ENCODE results near the gene C3orf85.

The C3orf85 gene

DNA sequence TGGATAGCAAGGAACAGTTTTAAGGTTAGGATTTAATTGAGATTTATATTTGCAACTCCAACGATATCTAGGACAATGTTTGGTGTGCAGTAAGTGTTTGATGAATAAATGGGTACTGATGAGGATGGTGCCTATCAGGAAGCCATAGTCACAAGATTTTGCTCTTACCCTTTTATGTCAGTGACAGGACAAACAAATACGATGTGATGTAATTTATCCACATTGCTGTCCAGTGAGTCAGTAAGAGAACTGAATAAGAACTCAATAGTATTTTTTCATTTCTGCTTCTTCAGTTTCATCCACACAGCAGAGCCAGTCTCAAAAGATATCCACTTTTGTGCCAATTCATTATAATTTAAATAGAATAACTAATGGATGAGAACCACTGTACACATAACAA, 18.5 kb downstream of the C3orf85 start:
- no peak for FAIRE-seq

DNA sequence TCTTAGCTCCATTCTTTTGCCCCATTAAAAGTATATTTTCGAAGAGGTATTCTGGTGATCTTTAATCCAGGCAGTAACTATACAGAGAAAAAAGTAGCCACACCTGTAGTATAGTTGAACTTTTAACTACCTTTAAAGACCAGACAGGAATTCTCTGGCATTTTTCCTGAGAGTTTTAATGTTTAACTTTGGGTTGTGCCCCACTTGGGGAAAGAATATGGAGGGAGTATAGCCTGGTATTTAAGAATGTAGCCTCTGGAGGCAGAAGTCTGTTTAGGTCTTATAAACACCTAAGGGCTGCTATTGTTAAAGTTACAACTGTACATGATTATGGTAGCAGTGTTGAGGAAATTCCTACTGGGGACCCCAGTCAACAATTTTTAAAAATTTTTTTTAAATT, 19.3 kb downstream of the C3orf85 start:
- FAIRE-seq: no peak

- FAIRE-seq: no peak
These were observed 25.1 kb downstream of the C3orf85 start for GRCh38 chr3:109161487-109162123.

DNA sequence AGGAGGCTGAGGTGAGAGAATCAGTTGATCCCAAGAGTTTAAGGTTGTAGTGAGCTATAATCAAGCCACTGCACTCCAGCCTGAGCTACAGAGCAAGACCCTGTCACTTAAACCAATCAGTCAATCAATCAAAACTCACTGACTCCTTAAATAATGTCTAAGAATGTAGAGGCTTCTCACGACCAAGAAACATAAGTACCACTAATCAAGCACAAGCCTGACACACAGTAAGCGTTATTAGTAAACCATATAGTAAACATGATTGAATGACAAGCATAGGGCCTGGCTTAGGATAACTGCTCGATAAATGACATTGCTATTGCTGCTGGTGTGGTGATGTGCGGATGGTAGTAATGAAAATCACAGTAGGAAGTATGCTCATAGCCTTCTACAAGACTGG, 29.4 kb downstream of the C3orf85 start:
- no peak for FAIRE-seq

- FAIRE-seq: no peak
These were observed 35.0 kb downstream of the C3orf85 start for GRCh38 chr3:109171479-109171878.

GRCh38 chr3:109175411-109175810, 38.9 kb downstream of the C3orf85 start:
- no peak for FAIRE-seq

DNA sequence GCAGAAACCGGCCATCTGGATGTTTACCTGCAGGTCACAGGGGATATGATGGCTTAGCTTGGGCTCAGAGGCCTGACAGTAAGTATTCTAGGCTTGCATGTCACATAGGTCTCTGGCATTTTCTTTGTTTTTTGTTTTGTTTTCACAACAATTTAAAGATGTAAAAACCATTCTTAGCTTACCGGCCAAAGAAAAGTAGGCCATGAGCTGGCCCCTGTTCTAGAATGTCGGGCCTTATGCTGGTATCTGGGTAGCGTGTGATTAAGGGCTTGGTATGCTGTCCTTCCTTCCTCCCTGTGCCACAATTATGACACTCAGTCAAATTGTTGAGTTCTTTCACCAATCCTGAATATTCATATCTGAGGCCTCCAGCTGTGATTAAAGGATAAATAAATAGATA, 40.2 kb downstream of the C3orf85 start:
- no peak for FAIRE-seq

- FAIRE-seq: no peak
These were observed 41.4 kb downstream of the C3orf85 start for GRCh38 chr3:109177908-109178307.

DNA sequence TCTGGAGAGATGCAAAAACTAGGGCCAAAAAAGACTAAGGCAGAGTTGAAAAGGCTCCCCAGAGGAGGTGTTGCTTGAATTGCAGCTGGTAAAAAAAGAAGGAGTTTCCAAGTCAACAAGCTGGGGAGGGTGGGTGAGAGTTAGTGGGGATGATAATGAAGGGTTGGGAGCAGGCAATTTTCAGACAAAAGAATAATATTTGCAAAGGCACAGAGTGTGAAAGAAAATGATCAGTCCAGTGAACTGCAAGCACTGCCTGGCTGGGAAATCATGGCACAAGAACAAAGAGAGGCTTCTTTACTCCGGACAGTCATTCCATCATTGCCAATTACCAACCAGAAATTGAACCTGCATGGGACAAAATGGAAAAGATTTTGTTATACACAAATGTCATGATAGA, 42.2 kb downstream of the C3orf85 start:
- FAIRE-seq: no peak

- FAIRE-seq: no peak
These were observed 48.2 kb downstream of the C3orf85 start for GRCh38 chr3:109184726-109185125.

GRCh38 chr3:109187390-109187789, 50.9 kb downstream of the C3orf85 start:
- no peak for FAIRE-seq

GRCh38 chr3:109188741-109189140, 52.2 kb downstream of the C3orf85 start:
- FAIRE-seq: no peak

GRCh38 chr3:109191421-109191820, 54.9 kb downstream of the C3orf85 start:
- FAIRE-seq: no peak

DNA sequence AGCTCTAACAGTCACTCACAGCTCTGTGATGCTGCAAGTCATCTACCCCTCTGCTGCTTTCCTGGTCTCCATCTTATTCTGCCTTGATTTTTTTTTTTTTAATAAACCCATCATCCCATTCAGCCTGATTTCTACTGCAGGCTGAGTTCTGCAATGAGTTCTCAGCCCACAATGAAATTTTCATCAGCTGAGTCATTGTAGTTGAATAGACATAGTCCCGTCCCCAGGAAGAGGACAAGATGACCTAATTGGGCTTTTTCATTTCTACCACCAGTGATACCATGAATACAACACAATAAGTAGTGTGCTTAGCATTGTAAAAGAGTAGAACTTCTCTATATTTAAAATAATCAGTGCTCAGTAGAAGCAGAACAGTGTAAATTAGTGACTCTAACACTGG, 59.3 kb downstream of the C3orf85 start:
- FAIRE-seq: no peak
